Neural progenitor cell (in vitro differentiated cells): ENCODE measurements around the gene RHOG. TPM values are rescaled to one million over a fixed set of nuclear protein-coding genes. Genes with fewer than 3 reads are reported as not detected.

Source experiments
- DNase-seq: peaks from one replicate; pipeline ENCODE4 v3.0.0-alpha.2; 2016; ENCODE audit warnings: low spot score
- H2AFZ ChIP-seq: fragments of 200-600 bp; sonication (generic); replicated peaks from 2 replicates; pipeline ENCODE4 v1.6.1; 2016; ENCODE audit warnings: antibody characterized with exemption
- H3F3A ChIP-seq: fragments of 200-600 bp; sonication (generic); 2 replicates; pipeline ENCODE4 v1.6.1; 2016; ENCODE audit warnings: antibody characterized with exemption, low read depth
- H3K27ac ChIP-seq: fragments of 200-600 bp; sonication (generic); 2 replicates; pipeline ENCODE4 v1.5.1; 2016; ENCODE audit warnings: mild to moderate bottlenecking
- H3K27me3 ChIP-seq: fragments of 200-600 bp; sonication (generic); 2 replicates; pipeline ENCODE4 v1.6.1; 2016; ENCODE audit warnings: mild to moderate bottlenecking, moderate library complexity
- H3K36me3 ChIP-seq: fragments of 200-600 bp; sonication (generic); 2 replicates; pipeline ENCODE4 v1.5.1; 2016
- H3K4me1 ChIP-seq: fragments of 200-600 bp; sonication (generic); 2 replicates; pipeline ENCODE4 v1.6.1; 2016; ENCODE audit warnings: mixed run types
- H3K4me2 ChIP-seq: fragments of 200-600 bp; sonication (generic); 2 replicates; pipeline ENCODE4 v1.6.1; 2016
- H3K4me3 ChIP-seq: fragments of 200-600 bp; sonication (generic); 2 replicates; pipeline ENCODE4 v1.5.1; 2016
- H3K79me2 ChIP-seq: fragments of 200-600 bp; sonication (generic); 2 replicates; pipeline ENCODE4 v1.6.1; 2016; ENCODE audit warnings: low read depth
- H3K9ac ChIP-seq: fragments of 200-600 bp; sonication (generic); 2 replicates; pipeline ENCODE4 v1.6.1; 2016
- H3K9me3 ChIP-seq: fragments of 200-600 bp; sonication (generic); 2 replicates; pipeline ENCODE4 v1.5.1; 2016; ENCODE audit warnings: low read depth
- H4K20me1 ChIP-seq: fragments of 200-600 bp; sonication (generic); 2 replicates; pipeline ENCODE4 v1.6.1; 2016; ENCODE audit warnings: low read depth
- H3K27ac Mint-ChIP-seq: 3 replicates; pipeline ENCODE4 v1.8.0; 2021; ENCODE audit warnings: mixed read lengths
- H3K27me3 Mint-ChIP-seq: 2 replicates; pipeline ENCODE4 v1.8.0; 2022; ENCODE audit warnings: low read depth, mild to moderate bottlenecking, inconsistent platforms, moderate library complexity, mixed read lengths; ENCODE audit not compliant: insufficient read depth
- H3K36me3 Mint-ChIP-seq: 3 replicates; pipeline ENCODE4 v1.8.0; 2021; ENCODE audit warnings: mixed read lengths
- H3K4me1 Mint-ChIP-seq: 3 replicates; pipeline ENCODE4 v1.8.0; 2021; ENCODE audit warnings: mixed read lengths
- H3K4me3 Mint-ChIP-seq: 3 replicates; pipeline ENCODE4 v1.8.0; 2021; ENCODE audit warnings: mild to moderate bottlenecking, moderate library complexity, mixed read lengths
- H3K9me3 Mint-ChIP-seq: 3 replicates; pipeline ENCODE4 v1.8.0; 2020; ENCODE audit warnings: mixed read lengths
- CTCF ChIP-seq: fragments of 200-600 bp; sonication (generic); IDR thresholded peaks from 2 replicates; pipeline ENCODE4 v1.5.1; 2017; ENCODE audit warnings: antibody characterized with exemption, mild to moderate bottlenecking
- EZH2 ChIP-seq: fragments of 200-600 bp; sonication (generic); IDR thresholded peaks from 2 replicates; pipeline ENCODE4 v1.6.1; 2017; ENCODE audit warnings: antibody characterized with exemption, mild to moderate bottlenecking, moderate library complexity
- EZH2phosphoT487 ChIP-seq: fragments of 200-600 bp; sonication (generic); IDR thresholded peaks from 2 replicates; pipeline ENCODE4 v1.6.1; 2017; ENCODE audit warnings: antibody characterized with exemption
- small RNA-seq: library from RNA; depleted of rRNA; stranded (forward); fragments of <200 nt; gene quantifications from one replicate; pipeline ENCODE3, GENCODE V24; 2015
- total RNA-seq: library from RNA; depleted of rRNA; stranded (reverse); fragments of >200 nt; gene quantifications from 2 replicates; pipeline ENCODE4 v1.2.3, GENCODE V29; 2015; ENCODE audit warnings: low replicate concordance

Gene RHOG
- total RNA-seq, 1 donor from 2014 or later = 5.9 TPM

- H3K4me1 ChIP-seq = peaks cover 8% of the 10 kb centered on the region
- H3K27me3 ChIP-seq = no peaks in the 10 kb centered on the region
- no peaks in the 10 kb centered on the region for H3K9me3 ChIP-seq
- peaks cover 6% of the 10 kb centered on the region for H3K36me3 ChIP-seq
- peaks cover 14% of the 10 kb centered on the region for H3K36me3 Mint-ChIP-seq
- H2AFZ ChIP-seq = no peak overlapping the region
- H3K4me3 Mint-ChIP-seq = no peak overlapping the region
- no peak for TF ChIP-seq EZH2
- TF ChIP-seq EZH2phosphoT487 = no peak
- no peak for TF ChIP-seq CTCF
- no peaks in the 10 kb centered on the region for H3F3A ChIP-seq
- no peaks in the 10 kb centered on the region for H3K27me3 Mint-ChIP-seq
- peaks cover 67% of the 10 kb centered on the region for H4K20me1 ChIP-seq
- H3K4me3 ChIP-seq = no peak overlapping the region
- H3K9ac ChIP-seq = no peak overlapping the region
- no peak overlapping the region for H3K27ac ChIP-seq
- no peak overlapping the region for H3K27ac Mint-ChIP-seq
- no peaks in the 10 kb centered on the region for H3K9me3 Mint-ChIP-seq
- no peak for DNase-seq
- peaks cover 95% of the 10 kb centered on the region for H3K79me2 ChIP-seq
- no peak overlapping the region for H3K4me2 ChIP-seq
- peaks cover 9% of the 10 kb centered on the region for H3K4me1 Mint-ChIP-seq
Observed at GRCh38 chr11:3783611-3784010, 57.1 kb downstream of the RHOG start.

GRCh38 chr11:3782963-3783362 is 57.8 kb downstream of the RHOG start:
- Mint-ChIP-seq H3K4me1 (peaks cover 9% of the 10 kb centered on the region), H3K9me3 (no peaks in the 10 kb centered on the region), H3K36me3 (peaks cover 18% of the 10 kb centered on the region), H3K4me3 (no peak overlapping the region), H3K27me3 (no peaks in the 10 kb centered on the region), H3K27ac (no peak overlapping the region)
- H3K9ac ChIP-seq = no peak overlapping the region
- no peak for DNase-seq
- no peaks in the 10 kb centered on the region for H3K9me3 ChIP-seq
- peaks cover 88% of the 10 kb centered on the region for H3K79me2 ChIP-seq
- H3K36me3 ChIP-seq = peaks cover 6% of the 10 kb centered on the region
- peaks cover 61% of the 10 kb centered on the region for H4K20me1 ChIP-seq
- no peaks in the 10 kb centered on the region for H3F3A ChIP-seq
- no peak for TF ChIP-seq CTCF
- TF ChIP-seq EZH2 = no peak
- TF ChIP-seq EZH2phosphoT487 = no peak
- H3K27me3 ChIP-seq = no peaks in the 10 kb centered on the region
- H3K4me3 ChIP-seq = no peak overlapping the region
- no peak overlapping the region for H3K4me2 ChIP-seq
- no peak overlapping the region for H2AFZ ChIP-seq
- H3K4me1 ChIP-seq = peaks cover 8% of the 10 kb centered on the region
- H3K27ac ChIP-seq = no peak overlapping the region

- Mint-ChIP-seq H3K4me1 (peaks cover 6% of the 10 kb centered on the region), H3K36me3 (peaks cover 22% of the 10 kb centered on the region), H3K27ac (no peak overlapping the region)
Observed at GRCh38 chr11:3781423-3781822, 59.3 kb downstream of the RHOG start.

More at GRCh38 chr11:3781423-3781822, 59.3 kb downstream of the RHOG start:
- TF ChIP-seq CTCF (no peak), EZH2 (no peak), EZH2phosphoT487 (no peak)
- DNase-seq = no peak
- H3K79me2 ChIP-seq = peaks cover 73% of the 10 kb centered on the region
- no peaks in the 10 kb centered on the region for H3F3A ChIP-seq
- H3K4me3 ChIP-seq = no peak overlapping the region
- peaks cover under 1% of the 10 kb centered on the region for H3K4me1 ChIP-seq
- no peak overlapping the region for H3K9ac ChIP-seq
- H3K27me3 ChIP-seq = no peaks in the 10 kb centered on the region
- H3K4me3 Mint-ChIP-seq = no peak overlapping the region
- H3K9me3 ChIP-seq = no peaks in the 10 kb centered on the region
- H3K9me3 Mint-ChIP-seq = no peaks in the 10 kb centered on the region
- no peak overlapping the region for H2AFZ ChIP-seq
- peaks cover 9% of the 10 kb centered on the region for H3K36me3 ChIP-seq
- H3K27me3 Mint-ChIP-seq = no peaks in the 10 kb centered on the region
- H3K27ac ChIP-seq = no peak overlapping the region
- H3K4me2 ChIP-seq = no peak overlapping the region
- peaks cover 45% of the 10 kb centered on the region for H4K20me1 ChIP-seq

Small RNAs within 50 kb of the gene (small RNA-seq; reads per million reads assigned to genes)
- gene RNU7-50P = not detected

Other genes starting within 250 kb of the RHOG start
- 8.5 and 12.0 TPM in 2 replicates for gene ART5, start 199.0 kb downstream of the RHOG start, total RNA-seq
- not detected in 2 replicates for gene ART1, start 195.8 kb downstream of the RHOG start, total RNA-seq
- 0.21 and 0.62 TPM in 2 replicates for gene CHRNA10, start 169.6 kb downstream of the RHOG start, total RNA-seq
- 94.8 and 106 TPM in 2 replicates for gene NUP98, start 43.4 kb downstream of the RHOG start, total RNA-seq
- gene PGAP2, start 32.4 kb downstream of the RHOG start, total RNA-seq = 10.0 and 37.4 TPM in 2 replicates
- 17.3 and 18.9 TPM in 2 replicates for gene STIM1, start 14.7 kb upstream of the RHOG start, total RNA-seq